Choroid plexus epithelial cell (primary cell): Measurements from ENCODE around the gene GSK3A.

Source experiments
- DNase-seq: peaks from one replicate; pipeline ENCODE4 v3.0.0-alpha.2; 2010; ENCODE audit warnings: low read depth
- H3K4me3 ChIP-seq: 2 replicates; pipeline ENCODE4 v1.5.1; 2011; ENCODE audit warnings: low read depth, mild to moderate bottlenecking, control low read depth, low read length, moderate library complexity
- CTCF ChIP-seq: conservative IDR thresholded peaks from 2 replicates; pipeline ENCODE4 v1.5.1; 2011; ENCODE audit warnings: low read depth, mild to moderate bottlenecking, control low read depth, inconsistent platforms, low read length, moderate library complexity

GSK3A gene

GRCh38 chr19:42280815-42281145 is 38.4 kb upstream of the GSK3A start:
- peak overlapping the region; percentile 79 for H3K4me3 ChIP-seq
- DNase-seq = no peak
- TF ChIP-seq CTCF = no peak

DNA sequence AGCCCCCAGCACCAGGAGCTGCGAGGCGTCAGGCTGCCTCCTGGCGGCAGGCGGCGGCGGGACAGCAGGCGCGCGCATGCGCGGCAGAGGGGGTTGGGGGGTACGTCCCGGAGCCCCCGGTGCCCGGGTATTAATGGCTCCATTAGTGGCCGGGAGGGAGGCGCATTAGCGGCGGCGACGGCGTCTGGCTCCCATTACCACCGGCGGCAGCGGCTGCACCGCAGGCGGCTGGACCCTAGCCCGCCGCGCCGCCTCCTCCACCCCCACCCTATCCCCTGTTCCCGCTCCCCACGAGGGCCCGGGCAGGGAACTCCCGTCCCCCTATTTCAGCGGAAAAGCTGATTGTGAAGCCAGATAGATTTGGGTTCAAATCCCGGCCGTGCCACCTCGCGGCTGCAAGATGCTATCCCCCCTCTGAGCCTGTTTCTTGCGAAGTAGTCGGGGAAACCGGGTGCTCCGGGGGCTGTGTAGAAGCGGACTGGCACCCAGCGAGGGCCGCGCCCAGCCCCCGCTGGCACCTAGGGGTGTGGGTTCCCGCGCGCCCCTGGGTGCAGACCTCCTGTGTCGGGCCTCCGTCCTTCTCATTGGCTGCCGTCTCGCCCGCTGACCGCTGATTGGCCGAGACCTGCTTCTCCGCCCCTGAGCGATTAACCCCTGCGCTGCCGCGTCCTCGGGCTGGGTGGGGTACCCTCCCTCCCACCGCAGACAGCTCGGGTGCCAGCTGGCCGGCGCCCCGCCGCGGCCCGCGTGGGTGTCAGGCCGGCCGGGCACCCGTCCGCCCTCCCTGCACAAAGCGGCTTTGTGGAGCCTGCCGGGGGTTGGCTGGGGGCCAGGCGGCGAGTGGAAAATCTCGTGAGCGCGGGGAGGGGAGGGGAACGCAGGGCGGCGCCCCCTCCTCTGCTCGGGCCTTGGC is 37.8 kb upstream of the GSK3A start:
- DNase-seq = peak; percentile 88
- peak; percentile 76 for TF ChIP-seq CTCF
- H3K4me3 ChIP-seq = peak overlapping the region; percentile 79

GRCh38 chr19:42279155-42279901 is 36.9 kb upstream of the GSK3A start:
- H3K4me3 ChIP-seq = peak overlapping the region; percentile 79
- no peak for DNase-seq
- TF ChIP-seq CTCF = no peak

DNA sequence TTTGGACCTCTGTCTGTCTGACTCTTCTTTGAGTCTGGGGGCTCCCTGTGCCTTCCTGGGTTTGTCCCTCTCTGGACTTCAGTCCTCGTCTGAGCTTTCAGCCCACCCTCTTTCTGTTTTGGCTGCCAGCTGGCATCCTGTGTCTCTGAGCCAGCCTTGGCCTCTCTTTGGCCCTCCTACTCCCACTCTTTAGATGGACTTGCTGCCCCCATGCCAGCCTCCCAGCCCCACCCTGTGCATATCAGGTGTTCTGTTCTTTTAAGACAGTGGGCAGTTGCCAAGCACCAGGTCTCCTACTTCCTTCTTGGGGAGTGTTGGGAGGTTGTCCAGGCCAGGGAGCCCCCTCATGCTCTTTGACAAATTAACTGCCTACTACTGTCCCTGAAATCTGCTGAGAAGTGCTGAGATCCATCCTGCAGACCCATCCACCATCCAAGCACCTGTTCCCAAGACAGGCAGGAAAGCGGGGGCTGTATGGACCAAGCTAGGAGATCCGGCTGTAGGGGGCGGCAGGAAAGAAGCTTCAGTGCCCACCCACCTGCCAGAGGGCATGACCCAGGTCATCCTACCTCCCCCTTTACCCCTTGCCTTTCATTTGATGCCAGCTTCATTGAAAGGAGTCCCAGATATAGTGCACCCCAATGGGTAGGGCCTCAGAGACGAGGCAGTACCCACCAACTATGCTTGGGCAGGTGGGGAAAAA is 36.2 kb upstream of the GSK3A start:
- no peak for DNase-seq
- TF ChIP-seq CTCF = no peak
- H3K4me3 ChIP-seq = no peak overlapping the region

DNA sequence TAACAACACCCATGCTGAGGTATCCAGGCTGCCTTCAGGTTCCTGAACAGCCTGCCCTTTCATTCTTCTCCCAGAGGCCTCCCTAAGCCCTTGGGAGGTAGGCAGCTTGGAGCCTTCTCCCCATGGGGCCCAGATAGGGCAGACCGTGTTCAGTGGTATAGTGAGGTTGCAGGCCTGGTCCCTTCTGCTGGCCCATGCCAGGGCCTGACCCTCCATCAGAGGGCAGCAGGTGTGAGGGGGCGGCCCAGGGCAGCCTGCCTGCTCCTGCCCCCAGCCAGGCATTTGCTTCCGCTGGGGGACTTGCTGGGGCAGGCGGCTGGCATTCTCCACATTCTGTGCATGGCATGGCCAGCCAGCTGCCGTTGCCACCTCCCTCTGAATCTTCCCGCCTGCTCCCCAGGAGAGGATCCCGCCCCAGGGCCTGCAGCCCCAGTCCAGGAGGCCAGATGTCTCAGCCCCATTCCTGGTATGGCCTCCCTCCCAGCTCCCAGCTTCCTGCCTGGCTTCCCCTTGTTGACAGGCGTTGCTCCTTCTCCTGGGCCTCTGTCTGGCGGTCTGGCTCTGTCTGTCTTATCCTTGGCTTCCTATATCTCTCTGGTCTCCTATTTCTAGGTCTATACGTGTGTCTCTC is 35.5 kb upstream of the GSK3A start:
- TF ChIP-seq CTCF = no peak
- H3K4me3 ChIP-seq = no peak overlapping the region

DNA sequence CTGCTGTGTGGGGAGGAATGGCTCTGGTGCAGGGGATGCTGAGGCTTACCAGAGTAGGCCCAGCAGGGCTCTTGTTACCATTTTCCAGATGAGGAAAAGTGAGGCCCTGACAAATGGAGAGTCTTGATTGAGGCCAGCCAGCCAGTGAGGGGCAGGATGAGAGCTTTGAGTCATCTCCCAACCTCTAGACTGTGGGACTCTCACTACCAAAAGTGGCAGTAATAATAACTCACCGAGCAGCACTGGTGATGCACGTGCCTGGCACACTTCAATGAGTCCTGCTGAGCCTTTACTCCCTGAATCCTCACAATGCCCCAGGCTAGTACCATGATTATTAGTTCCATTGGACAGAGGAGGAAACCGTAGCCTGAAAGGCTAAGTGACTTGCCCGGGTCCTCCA is 34.4 kb upstream of the GSK3A start:
- DNase-seq = no peak
- TF ChIP-seq CTCF = no peak

More for the DNA sequence above, 35.5 kb upstream of the GSK3A start:
- DNase-seq = no peak

More for the DNA sequence above, 34.4 kb upstream of the GSK3A start:
- no peak overlapping the region for H3K4me3 ChIP-seq
